Ecto neural progenitor cell (in vitro differentiated cells): Measurements from ENCODE around the gene MRGPRX4.
"Not testable (repeated sequence)": the region's sequence is repeated elsewhere in the genome, so short reads cannot be mapped to it uniquely, and the experiment has no call there.

Experiments used
- DNase-seq: peaks from one replicate; pipeline ENCODE4 v3.0.0-alpha.2; 2018; ENCODE audit warnings: low spot score

The MRGPRX4 gene

DNA sequence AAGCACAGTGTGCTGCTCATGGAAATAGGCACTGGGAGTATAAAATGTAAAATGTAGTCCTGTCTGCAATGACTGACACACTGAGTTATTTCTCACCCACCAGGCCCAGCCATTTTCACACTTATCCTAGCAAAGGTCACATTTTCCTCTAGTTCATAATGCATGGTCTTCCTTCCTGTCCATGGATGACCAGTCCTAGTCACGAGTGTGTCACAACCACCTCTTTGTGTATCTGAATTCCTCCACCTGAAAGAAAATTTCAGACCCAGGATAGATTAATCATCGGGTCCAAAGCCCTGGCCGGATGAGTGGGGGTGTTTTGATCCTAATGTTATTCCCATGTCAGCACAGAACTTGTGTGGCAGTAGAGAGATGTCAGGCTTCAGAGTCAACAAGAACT lies at the start of gene MRGPRX4:
TSS of gene MRGPRX4 (plus strand) at position 172 of the 400 bp plus-strand sequence. CDS start 420 bp downstream, outside the sequence.
- no peak for DNase-seq

DNA sequence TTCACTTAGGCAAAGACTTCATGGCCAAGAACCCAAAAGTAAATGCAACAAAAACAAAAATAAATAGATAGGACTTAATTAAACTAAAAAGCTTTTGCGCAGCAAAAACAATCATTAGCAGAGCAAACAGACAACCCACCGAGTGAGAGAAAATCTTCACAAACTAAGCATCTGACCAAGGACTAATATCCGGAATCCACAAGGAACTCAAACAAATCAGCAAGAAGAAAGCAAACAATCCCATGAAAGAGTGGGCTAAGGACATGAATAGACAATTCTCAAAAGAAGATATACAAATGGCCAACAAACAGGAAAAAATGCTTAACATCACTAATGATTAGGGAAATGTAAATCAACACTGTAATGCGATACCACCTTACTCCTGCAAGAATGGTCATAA lies 41.5 kb upstream of the MRGPRX4 start:
- not testable (repeated sequence) for DNase-seq

DNA sequence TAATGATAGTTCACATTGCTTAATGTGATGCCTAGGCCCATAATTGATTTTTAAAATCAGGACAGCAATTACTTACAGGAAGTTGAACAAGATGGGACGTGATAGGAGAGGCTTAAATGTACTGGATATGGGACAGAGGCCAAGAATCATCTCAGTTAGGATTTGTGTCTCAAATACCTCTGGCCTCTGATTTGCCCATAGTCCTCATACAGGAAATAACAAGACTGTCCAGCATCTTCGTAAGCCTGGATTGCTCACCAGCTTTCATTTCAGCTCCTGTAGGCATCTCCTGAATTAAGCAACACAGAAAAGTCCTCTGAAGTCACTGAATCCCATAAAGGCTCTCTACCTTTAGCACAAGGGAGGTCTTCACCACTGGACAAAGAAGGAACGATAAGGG lies 40.3 kb upstream of the MRGPRX4 start, which contains the start of gene MRGPRX3:
TSS of gene MRGPRX3 (plus strand) at position 231 of the 400 bp plus-strand sequence. CDS start 4,632 bp downstream, outside the sequence.
- DNase-seq = no peak

DNA sequence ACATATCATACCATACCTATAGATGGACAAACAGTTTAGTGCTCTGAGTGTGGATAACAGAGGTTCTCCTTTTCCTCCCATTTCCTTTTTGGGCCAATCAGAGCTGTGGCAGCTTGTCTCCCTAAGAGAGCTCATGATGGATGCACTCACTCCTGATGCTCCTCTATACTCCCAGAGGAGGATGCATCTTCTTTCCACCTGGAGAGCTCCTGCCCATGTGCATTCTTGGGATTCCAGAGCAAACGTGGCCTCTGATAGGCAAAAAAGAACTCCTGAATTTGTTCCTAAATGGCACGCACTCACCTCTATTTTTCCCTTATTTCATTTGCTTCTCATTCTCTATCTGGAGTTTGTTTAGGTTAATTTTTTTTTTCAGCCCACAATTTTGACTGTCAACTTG lies 37.3 kb upstream of the MRGPRX4 start:
- DNase-seq = no peak

DNA sequence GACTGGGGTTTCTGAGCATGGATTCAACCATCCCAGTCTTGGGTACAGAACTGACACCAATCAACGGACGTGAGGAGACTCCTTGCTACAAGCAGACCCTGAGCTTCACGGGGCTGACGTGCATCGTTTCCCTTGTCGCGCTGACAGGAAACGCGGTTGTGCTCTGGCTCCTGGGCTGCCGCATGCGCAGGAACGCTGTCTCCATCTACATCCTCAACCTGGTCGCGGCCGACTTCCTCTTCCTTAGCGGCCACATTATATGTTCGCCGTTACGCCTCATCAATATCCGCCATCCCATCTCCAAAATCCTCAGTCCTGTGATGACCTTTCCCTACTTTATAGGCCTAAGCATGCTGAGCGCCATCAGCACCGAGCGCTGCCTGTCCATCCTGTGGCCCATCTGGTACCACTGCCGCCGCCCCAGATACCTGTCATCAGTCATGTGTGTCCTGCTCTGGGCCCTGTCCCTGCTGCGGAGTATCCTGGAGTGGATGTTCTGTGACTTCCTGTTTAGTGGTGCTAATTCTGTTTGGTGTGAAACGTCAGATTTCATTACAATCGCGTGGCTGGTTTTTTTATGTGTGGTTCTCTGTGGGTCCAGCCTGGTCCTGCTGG lies 35.3 kb upstream of the MRGPRX4 start:
- DNase-seq = no peak

DNA sequence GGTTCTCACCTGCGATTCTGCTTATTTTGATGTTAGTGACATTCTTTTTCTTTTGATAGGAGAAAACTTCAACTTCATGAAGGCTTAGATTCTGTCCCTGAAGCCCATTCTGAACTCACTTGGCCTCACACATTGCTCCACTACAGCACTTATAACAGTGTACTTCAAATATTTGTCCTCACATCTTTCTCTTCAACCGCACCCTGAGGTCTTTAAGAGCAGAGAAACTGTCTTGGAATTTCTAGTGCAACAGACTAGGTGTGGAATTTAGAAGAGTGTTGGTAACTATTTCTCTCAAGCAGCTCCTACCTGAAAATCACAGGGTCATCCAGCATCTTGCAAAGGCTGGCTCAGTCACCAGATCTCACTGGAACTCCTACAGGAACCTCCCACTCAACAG lies 32.5 kb upstream of the MRGPRX4 start:
- no peak for DNase-seq

DNA sequence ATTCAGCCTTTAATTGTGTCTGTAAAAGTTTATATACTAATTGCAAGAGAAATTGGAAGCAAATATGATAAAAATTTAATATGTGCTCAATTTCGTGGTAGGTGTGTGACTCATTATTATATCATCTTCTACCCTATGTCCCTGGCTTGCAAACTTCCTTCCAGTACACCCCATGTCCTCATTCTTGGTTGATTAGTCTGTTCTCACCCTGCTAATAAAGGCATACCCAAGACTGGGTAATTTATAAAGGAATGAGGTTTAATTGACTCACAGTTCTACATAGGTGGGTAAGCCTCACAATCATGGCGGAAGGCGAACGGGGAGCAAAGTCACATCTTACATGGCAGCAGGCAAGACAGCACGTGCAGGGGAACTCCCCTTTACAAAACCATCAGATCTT lies 28.4 kb upstream of the MRGPRX4 start:
- DNase-seq = no peak

DNA sequence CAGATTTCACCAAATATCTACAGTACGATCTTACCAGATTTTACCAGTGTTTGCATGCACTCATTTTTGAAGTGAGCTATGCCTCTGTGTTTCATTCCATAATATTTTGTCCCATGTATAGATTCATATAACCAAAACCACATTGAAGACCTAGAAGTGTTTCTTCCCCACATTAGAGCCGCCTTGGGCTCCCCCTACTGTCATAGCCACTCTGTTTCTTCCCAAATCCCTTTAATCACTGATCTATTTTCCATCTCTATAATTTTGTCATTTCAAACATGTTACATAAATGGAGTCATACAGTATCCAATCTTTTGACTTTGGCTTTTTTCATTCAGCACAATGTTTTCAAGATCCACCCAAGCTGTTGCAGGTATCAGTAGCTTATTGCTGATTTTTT lies 27.6 kb upstream of the MRGPRX4 start:
- DNase-seq = no peak

DNA sequence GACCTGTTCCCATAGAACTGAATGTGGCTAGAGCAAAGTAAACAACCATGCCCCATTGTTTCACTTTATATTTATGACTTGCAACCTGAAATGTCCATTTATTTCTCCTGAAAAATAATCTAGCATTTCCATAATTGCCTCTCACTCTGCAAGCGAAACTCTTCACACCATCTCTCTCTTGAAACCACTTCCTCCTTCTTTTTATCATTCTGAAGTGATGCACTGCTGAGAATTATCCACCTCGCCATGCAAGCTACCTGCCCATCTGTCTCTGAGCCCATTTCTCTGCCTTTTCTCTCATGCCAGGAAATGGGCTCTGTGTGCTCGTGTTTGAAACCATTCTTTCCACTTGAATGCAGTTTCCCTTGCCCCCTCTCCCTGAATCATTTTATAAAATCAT lies 26.8 kb upstream of the MRGPRX4 start:
- DNase-seq = no peak

DNA sequence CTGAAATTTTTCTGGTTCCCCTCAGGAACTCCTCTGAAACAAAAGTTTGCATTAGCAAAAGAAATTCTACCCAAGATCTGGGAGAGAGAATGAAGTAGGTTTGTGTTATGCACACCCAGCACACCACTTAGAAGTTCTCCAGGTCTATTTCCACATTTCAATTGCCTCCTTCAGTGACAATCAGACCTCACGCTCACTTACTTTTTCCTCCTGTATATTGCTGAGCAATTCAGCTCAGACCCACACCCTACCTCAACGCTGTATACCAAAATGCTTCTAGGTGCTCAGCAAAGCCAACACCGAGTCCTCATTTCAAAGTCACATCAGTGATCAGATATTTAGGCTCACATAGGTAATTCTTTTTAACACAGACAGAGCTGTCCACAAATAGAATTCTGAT lies 21.1 kb upstream of the MRGPRX4 start:
- no peak for DNase-seq

DNA sequence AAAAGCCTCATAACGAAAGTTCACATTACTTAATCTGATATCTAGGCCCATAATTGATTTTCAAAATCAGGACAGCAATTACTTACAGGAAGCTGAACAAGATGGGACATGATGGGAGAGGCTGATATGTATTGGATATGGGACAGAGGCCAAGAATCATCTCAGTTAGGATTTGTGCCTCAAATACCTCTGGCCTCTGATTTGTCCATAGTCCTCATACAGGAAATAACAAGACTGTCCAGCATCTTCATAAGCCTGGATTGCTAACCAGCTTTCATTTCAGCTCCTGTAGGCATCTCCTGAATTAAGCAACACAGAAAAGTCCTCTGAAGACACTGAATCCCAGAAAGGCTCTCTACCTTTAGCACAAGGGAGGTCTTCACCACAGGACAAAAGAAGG lies 4.3 kb upstream of the MRGPRX4 start:
- no peak for DNase-seq

DNA sequence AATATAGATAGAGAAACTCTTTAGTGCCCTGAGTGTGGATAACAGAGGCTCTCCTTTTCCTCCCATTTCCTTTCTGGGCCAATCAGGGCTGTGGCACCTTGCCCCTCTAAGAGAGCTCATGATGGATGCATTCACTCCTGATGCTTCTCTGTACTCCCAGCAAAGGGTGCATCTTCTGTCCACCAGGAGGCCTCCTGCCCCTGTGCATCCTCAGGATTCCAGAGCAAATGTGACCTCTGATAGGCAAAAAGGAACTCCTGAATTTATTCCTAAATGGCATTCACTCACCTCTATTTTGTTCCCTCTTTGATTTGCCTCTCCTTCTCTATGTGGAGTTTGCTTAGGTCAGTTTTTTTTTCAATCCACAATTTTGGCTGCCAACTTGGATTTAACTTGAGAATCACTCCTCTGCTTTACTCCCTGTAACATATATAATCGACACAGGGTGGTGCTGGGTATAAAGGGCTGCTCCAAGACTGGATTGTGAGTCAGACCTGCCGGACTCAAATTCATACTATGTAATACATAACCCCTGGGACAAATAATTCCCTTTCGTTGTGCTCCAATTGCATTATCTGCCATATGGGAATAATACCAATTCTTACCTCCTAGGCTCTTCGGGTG lies 1.1 kb upstream of the MRGPRX4 start:
- DNase-seq = peak; percentile 60

DNA sequence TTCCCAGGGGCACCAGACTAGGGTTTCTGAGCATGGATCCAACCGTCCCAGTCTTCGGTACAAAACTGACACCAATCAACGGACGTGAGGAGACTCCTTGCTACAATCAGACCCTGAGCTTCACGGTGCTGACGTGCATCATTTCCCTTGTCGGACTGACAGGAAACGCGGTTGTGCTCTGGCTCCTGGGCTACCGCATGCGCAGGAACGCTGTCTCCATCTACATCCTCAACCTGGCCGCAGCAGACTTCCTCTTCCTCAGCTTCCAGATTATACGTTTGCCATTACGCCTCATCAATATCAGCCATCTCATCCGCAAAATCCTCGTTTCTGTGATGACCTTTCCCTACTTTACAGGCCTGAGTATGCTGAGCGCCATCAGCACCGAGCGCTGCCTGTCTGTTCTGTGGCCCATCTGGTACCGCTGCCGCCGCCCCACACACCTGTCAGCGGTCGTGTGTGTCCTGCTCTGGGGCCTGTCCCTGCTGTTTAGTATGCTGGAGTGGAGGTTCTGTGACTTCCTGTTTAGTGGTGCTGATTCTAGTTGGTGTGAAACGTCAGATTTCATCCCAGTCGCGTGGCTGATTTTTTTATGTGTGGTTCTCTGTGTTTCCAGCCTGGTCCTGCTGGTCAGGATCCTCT lies 709 bp downstream of the MRGPRX4 start:
- DNase-seq = no peak

DNA sequence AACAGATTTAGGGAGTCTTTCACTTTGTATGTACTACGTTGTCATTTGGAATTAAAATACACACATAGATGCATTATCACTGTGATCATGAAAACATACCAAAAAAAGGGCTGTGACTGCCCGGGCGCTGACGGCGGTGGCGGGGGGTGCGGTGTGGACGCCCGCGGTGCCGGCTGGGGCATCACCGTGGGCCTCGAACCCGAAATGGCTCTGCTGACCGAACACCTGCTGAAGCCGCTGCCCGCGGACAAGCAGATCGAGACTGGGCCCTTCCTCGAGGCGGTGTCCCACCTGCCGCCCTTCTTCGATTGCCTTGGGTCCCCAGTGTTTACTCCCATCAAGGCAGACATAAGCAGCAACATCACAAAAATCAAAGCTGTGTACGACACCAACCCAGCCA lies 16.2 kb downstream of the MRGPRX4 start:
- no peak for DNase-seq

DNA sequence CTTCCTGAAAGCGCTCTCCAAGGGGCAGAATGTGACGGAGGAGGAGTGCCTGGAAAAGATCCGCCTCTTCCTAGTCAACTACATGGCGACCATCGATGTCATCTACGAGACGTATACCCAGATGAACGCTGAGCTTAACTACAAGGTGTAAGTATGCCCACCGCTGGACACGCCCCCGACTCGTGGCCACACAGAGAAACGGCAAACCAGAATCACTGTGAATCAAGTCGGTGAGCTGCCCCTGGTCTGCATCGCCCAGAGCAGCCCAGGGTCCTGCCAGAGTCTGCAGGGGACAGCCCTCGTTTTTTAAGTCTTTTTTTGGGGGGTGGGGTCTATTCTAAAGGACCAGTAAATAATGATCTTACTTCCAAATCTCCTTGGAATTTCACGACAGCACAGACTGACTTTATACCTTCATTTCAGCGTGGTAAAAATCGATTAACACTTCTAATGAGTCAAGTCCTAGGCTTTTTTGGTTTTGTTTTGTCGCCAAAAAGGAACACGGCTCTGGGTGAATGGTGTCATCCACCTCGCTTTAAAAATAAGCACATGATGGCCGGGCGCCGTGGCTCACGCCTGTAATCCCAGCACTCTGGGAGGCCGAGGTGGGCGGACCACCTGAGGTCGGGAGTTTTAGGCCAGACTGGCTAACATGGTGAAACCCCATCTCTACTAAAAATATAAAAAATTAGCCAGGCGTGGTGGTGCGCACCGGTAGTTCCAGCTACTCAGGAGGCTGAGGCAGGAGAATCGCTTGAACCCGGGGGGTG lies 17.0 kb downstream of the MRGPRX4 start:
- not testable (repeated sequence) for DNase-seq

DNA sequence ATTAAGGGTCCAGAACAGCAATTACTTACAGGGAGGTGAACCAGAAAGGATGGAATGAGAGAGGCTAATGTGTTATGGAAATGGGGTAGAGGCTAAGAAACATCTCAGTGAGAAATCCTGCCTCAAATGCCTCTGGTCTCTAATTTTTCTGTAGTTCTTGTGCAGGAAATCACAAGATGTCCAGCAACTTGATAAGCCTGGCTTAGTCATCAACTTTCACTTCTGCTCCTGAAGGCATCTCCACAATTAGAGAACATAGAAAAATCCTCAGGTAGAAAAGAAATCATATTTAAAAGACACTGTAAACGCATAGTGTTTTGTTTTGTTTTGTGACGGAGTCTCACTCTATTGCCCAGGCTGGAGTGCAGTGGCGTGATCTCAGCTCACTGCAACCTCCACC lies 18.7 kb downstream of the MRGPRX4 start:
- no peak for DNase-seq

DNA sequence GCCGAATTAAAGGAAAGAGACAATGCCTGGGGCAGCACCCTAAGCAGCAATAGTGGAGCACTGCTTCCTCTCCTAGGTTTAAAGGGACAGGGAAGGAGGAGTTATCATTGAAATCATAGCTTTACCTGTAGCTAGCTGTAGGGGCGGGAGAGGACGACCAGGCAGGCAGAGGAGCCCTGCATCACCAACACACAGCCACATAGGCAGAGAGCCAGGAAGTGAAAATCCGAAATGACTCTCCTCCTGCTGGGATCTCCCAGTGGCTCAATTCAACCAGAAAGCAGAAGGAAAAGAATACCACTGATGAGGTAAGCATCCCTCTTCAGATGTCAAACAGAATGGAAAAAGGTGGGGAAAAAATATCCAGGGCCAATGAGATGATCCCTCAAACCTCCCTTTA lies 20.4 kb downstream of the MRGPRX4 start:
- no peak for DNase-seq

DNA sequence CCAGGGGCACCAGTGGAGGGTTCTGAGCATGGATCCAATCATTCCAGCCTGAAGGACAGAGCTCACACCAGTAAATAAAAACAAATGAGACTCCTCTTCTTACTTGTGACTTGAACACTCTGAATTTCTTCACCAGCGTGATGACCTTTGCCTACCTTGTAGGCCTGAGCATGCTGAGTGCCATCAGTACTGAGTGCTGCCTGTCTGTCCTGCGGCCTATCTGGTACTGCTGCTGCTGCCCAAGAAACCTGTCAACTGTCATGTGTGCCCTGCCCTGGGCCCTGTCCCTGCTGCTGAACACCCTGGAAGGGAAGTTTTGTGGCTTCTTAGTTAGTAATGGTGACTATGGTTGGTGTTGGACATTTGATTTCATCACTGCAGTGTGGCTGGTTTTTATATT lies 23.9 kb downstream of the MRGPRX4 start:
- DNase-seq = no peak

DNA sequence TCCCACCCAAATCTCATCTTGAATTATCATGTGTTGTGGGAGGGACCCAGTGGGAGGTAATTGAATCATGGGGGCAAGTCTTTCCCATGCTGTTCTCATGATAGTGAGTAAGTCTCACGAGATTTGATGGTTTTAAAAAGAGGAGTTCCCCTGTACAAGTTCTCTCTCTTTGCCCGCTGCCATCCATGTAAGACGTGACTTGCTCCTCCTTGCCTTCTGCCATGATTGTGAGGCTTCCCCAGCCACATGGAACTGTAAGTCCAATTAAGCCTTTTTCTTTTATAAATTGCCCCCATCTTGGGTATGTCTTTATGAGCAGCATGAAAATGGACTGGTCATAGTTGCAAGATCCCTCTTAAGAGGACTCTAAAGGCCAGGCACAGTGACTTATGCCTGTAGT lies 25.1 kb downstream of the MRGPRX4 start:
- DNase-seq = not testable (repeated sequence)

DNA sequence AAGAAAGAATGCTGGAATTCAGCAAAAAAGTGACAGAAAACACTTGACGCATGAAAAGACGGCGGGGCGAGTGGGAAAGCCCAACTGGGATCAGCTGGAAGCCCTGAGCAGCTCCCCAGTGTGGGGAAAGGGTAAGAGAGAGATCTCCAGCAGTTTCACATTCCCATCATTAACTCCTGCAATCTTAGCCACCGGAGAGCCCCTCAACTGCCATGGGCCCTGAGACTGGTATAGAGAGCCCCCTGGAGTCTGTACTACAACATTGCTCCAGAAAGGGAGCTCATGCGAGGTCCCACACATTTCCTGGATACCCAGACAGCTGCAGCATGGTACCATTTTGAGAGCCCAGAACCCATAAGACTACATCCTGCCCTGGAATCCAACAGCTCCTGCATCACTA lies 31.1 kb downstream of the MRGPRX4 start:
- DNase-seq = peak; percentile 66

DNA sequence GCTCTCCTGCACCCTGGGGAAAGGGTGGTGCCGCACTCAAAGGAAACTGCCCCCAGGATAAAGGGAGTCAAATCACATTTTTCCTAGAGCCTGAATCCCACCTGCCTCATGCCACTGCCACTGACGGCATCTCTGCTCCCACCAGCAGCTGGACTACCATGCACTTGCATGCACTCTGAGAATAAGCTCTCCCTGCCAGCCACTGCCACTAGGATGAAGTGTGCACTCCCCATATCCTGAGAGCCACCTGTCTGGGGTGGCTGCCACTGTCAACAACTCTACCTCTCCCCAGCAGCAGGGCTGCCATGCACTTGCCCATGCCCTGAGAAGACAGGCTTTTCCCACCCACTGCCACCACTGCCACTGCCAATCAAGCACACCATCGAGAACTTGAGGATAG lies 31.6 kb downstream of the MRGPRX4 start:
- no peak for DNase-seq

DNA sequence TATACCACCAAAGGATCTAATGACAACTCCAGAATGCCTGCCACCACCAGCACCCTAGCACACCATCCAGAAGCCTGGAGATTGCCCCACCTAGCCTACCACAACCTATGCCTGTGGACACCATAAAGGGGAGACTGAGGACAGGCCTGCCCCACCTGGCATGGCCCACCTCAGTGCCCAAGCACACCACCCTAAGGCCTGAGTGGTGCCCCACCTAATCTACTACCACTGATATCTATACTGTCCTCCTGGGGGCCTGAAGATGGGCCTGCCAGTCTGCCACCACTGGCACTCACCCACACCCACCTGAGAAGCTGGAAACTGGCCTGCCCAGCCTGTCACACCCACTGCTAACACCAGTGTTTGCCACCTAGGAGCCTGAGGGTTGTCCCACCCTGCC lies 32.1 kb downstream of the MRGPRX4 start:
- no peak for DNase-seq

DNA sequence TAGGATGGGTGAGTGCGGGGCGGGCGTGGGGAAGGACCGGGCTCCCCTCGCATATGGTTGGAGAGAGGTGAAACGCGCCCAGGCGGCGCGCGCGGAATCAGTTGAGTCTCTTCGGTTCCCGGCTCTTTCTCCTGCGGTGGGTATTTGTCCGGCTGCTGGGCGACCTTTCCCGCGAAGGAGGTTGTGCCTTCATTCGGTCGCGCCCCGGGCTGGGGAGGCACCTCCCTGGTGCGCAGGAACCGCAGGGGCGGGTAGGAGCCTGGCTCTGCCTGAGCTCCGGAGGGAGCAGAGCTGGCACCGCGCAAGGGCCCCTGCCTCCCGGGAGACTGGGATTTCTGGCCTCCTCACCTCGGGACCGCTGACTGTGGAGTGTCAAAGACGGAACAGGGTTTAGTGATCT lies 36.4 kb downstream of the MRGPRX4 start:
- no peak for DNase-seq
